Hepatocyte (in vitro differentiated cells): Measurements from ENCODE around the gene KRT80.

Source experiments
- EZH2 ChIP-seq: fragments of 200-600 bp; sonication (generic); IDR thresholded peaks from 2 replicates; pipeline ENCODE4 v1.6.1; 2016; ENCODE audit warnings: antibody characterized with exemption, mild to moderate bottlenecking, borderline replicate concordance
- EZH2phosphoT487 ChIP-seq: fragments of 200-600 bp; sonication (generic); IDR thresholded peaks from one replicate; pipeline ENCODE4 v1.6.1; 2018; ENCODE audit warnings: antibody characterized with exemption, mild to moderate bottlenecking, low read depth, moderate library complexity; ENCODE audit not compliant: unreplicated experiment, severe bottlenecking
- TF ChIP-seq, protein P1 (sequence below): fragments of 200-600 bp; sonication (generic); IDR thresholded peaks from 2 replicates; pipeline ENCODE4 v1.5.1; 2016; ENCODE audit warnings: antibody characterized with exemption, mild to moderate bottlenecking; ENCODE audit not compliant: poor library complexity

GRCh38 chr12:52197371-52198231 lies 5.8 kb upstream of the KRT80 start:
- TF ChIP-seq, protein P1, sequence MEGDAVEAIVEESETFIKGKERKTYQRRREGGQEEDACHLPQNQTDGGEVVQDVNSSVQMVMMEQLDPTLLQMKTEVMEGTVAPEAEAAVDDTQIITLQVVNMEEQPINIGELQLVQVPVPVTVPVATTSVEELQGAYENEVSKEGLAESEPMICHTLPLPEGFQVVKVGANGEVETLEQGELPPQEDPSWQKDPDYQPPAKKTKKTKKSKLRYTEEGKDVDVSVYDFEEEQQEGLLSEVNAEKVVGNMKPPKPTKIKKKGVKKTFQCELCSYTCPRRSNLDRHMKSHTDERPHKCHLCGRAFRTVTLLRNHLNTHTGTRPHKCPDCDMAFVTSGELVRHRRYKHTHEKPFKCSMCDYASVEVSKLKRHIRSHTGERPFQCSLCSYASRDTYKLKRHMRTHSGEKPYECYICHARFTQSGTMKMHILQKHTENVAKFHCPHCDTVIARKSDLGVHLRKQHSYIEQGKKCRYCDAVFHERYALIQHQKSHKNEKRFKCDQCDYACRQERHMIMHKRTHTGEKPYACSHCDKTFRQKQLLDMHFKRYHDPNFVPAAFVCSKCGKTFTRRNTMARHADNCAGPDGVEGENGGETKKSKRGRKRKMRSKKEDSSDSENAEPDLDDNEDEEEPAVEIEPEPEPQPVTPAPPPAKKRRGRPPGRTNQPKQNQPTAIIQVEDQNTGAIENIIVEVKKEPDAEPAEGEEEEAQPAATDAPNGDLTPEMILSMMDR, result no peak
- TF ChIP-seq EZH2phosphoT487 (no peak), EZH2 (no peak)
